ENCODE data around the gene PSEN1. TPM values are rescaled to one million over a fixed set of nuclear protein-coding genes. Genes with fewer than 3 reads are reported as not detected.

PSEN1 gene
- total RNA-seq, 4 donors from 2014 or later = 54.6 to 100 (median 68.1) TPM

DNA sequence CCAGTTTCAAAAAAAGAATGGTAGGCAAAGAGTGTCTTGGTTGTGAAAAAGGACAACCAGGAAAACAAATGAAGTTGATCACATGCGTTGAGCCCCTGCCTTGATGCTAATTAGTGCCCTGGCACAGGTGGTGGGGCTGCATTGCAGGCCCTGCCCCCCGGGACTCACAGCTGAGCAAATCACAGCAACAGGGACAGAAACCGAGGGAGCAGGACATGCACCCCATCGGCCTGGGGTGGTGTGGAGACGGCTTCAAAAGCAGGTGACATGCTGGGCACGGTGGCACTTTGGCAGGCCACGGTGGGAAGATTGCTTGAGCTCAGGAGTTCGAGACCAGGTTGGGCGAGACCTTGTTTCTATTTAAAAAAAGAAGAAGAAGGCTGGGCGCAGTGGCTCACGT is 99.8 kb downstream of the PSEN1 start:
- H3K4me1 ChIP-seq = peaks cover 22 to 39% of the 10 kb centered on the region in 2 donors
- H3K27ac ChIP-seq = no peak overlapping the region
- no peaks in the 10 kb centered on the region for H3K36me3 ChIP-seq
- 78 to 83% methylated on average over 11 of the region's 11 CpGs for WGBS, 2 donors
- no peak for DNase-seq
- no peak for TF ChIP-seq POLR2A (IDR thresholded peaks at IDR 0.05)
- TF ChIP-seq, protein P1, sequence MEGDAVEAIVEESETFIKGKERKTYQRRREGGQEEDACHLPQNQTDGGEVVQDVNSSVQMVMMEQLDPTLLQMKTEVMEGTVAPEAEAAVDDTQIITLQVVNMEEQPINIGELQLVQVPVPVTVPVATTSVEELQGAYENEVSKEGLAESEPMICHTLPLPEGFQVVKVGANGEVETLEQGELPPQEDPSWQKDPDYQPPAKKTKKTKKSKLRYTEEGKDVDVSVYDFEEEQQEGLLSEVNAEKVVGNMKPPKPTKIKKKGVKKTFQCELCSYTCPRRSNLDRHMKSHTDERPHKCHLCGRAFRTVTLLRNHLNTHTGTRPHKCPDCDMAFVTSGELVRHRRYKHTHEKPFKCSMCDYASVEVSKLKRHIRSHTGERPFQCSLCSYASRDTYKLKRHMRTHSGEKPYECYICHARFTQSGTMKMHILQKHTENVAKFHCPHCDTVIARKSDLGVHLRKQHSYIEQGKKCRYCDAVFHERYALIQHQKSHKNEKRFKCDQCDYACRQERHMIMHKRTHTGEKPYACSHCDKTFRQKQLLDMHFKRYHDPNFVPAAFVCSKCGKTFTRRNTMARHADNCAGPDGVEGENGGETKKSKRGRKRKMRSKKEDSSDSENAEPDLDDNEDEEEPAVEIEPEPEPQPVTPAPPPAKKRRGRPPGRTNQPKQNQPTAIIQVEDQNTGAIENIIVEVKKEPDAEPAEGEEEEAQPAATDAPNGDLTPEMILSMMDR (IDR thresholded peaks at IDR 0.05) = no peak
- H3K9me3 ChIP-seq = no peaks in the 10 kb centered on the region
- no peak overlapping the region for H3K4me3 ChIP-seq (replicated peaks in 1 of 3)
- intact Hi-C loops (cut with DNase I) = no loop called here
- no peaks in the 10 kb centered on the region for H3K27me3 ChIP-seq

DNA sequence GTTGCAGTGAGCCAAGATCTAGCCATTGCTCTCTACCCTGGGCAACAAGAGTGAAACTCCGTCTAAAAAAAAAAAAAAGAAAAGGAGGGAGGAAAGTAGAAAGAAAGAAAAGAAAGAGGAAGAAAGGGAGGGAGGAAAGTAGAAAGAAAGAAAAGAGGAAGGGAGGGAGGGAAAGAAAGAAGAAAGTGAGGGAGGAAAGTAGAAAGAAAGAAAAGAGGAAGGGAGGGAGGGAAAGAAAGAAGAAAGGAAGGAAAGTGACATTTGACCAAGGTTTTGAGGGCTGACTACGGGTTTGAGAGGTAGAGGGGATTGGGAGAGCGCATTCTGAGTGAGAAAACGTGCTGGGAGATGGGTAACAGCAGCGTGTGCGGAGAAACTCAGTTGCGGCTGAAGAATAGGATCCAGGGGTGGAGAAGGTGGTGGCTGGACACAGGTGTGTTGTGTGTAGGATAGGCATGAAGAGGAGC is 100.5 kb downstream of the PSEN1 start:
- Histone ChIP-seq H3K27me3 (no peaks in the 10 kb centered on the region), H3K27ac (peak overlapping the region in 1 of 3 donors; percentile 24), H3K4me3 (replicated peaks in 1 of 3) (no peak overlapping the region), H3K9me3 (no peaks in the 10 kb centered on the region), H3K36me3 (no peaks in the 10 kb centered on the region), H3K4me1 (peaks cover 28 to 45% of the 10 kb centered on the region in 2 donors)
- DNase-seq = no peak
- 73 to 84% methylated on average over 6 of the region's 7 CpGs for WGBS, 2 donors
- no peak for TF ChIP-seq POLR2A (IDR thresholded peaks at IDR 0.05)
- TF ChIP-seq, protein P1 (IDR thresholded peaks at IDR 0.05) = no peak
- intact Hi-C loops (cut with DNase I) = no loop called here

DNA sequence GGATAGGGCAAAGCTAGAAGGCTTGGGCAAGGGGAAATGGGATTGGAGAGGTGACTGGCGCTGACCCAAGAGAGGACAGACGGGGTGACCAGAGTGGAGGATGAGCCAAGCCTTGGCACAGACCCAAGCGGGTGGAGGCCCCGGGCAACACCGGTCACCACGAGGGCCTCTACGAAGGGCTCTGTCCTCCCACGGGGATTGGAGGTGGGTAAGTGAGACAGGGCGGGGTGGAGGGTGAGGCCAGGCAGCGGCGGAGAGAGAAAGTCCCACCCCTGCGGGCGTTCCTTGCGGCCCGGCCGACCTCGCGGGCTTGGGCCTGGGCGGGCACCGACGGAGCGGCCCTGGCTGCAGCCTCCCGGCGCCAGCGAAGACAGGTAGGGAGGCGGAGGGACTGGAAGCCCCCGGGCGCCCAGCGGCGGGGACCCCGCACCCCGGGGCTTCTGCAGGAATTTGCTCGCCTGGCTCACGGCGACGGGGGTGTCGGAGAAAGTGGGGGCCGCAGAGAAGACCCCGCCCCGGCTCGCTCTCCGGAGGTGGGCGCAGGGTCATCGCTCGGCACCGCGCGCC is 101.0 kb downstream of the PSEN1 start, which contains the start of gene PAPLN:
Gene PAPLN (plus strand): TSS at position 288 of the 567 bp plus-strand sequence. CDS start 2,273 bp downstream, outside the sequence.
- WGBS, 2 donors = 7 to 13% methylated on average over 14 to 22 of the region's 48 CpGs
- H3K36me3 ChIP-seq = no peaks in the 10 kb centered on the region
- H3K27ac ChIP-seq = peak within 1 kb of the TSS; percentile 42 to 81 (median 54)
- H3K4me3 ChIP-seq (replicated peaks in 1 of 3) = peak within 1 kb of the TSS; percentile 53 to 69 (median 67)
- no peaks in the 10 kb centered on the region for H3K27me3 ChIP-seq
- no peaks in the 10 kb centered on the region for H3K9me3 ChIP-seq
- peak; percentile 62 to 64 for DNase-seq
- H3K4me1 ChIP-seq = peaks cover 33 to 50% of the 10 kb centered on the region in 2 donors
- intact Hi-C loops (cut with DNase I) = no loop called here
- peak in 1 of 2 donors; percentile 30 for TF ChIP-seq POLR2A (IDR thresholded peaks at IDR 0.05)
- TF ChIP-seq, protein P1 (IDR thresholded peaks at IDR 0.05) = no peak

DNA sequence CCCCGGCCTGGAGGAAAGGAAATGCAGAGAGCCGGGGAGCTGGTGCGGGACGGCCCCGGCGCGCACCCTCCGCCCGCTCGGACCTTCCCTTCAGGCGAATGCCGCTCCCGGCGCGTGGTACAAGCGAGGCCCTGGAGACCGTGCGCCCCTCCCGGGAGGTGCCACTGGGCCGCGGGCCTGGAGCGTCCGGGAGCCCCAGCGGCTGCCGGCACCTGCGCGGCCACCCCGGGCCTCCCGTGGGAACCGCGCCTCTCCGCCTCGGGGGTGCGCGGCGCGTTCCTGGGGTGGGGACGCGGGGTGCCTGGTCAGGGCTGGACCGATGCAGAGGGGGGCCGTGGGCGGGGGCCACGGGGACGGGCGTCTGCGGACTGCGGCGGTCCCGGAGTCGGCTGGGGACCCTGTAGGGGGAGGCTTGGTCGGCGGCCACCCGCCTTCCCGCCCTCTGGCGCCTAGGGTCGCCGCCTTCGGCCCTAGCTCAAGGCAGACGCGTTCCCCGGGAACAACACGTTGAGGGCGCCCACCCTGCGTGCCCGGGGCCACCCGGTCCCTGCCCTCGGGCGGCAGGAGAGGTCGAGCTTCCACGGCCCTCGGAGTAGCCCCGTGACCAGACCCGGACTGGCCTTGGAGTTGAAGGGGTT is 101.6 kb downstream of the PSEN1 start:
- intact Hi-C loops (cut with DNase I) = no loop called here
- peak overlapping the region; percentile 53 to 69 (median 67) for H3K4me3 ChIP-seq (replicated peaks in 1 of 3)
- peaks cover 33 to 55% of the 10 kb centered on the region in 2 donors for H3K4me1 ChIP-seq
- H3K36me3 ChIP-seq = no peaks in the 10 kb centered on the region
- no peaks in the 10 kb centered on the region for H3K27me3 ChIP-seq
- TF ChIP-seq POLR2A (IDR thresholded peaks at IDR 0.05) = no peak
- TF ChIP-seq, protein P1 (IDR thresholded peaks at IDR 0.05) = no peak
- 1 to 9% methylated on average over 13 to 37 of the region's 73 CpGs for WGBS, 2 donors
- DNase-seq = peak in 1 of 2 donors; percentile 24
- no peaks in the 10 kb centered on the region for H3K9me3 ChIP-seq
- peak overlapping the region; percentile 42 to 81 (median 54) for H3K27ac ChIP-seq

DNA sequence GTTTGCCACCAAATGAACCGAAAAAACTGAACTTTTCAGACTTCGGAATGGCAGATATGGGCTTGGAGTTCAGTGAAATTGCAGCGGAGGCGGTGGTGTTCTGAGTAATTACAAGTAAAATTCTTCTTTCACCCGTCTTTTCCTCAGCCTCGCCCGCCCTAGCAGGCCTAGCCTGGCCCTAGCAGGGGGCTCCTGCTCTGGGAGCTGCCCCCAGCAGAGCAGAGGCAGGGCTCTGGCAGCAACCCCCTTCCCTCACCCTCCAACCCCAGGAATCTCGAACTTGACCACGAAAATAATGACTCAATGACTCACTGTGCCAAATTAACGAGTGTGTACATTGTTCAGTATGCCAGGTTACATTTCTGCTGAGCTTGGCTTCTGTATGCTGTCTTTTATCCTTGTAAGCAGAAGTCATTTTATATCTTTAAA is 102.1 kb downstream of the PSEN1 start:
- Histone ChIP-seq H3K27me3 (no peaks in the 10 kb centered on the region), H3K4me3 (replicated peaks in 1 of 3) (peak overlapping the region; percentile 53 to 69 (median 67)), H3K36me3 (no peaks in the 10 kb centered on the region), H3K27ac (peak overlapping the region; percentile 42 to 81 (median 54)), H3K9me3 (no peaks in the 10 kb centered on the region), H3K4me1 (peaks cover 33 to 57% of the 10 kb centered on the region in 2 donors)
- DNase-seq = no peak
- no peak for TF ChIP-seq POLR2A (IDR thresholded peaks at IDR 0.05)
- TF ChIP-seq, protein P1 (IDR thresholded peaks at IDR 0.05) = no peak
- intact Hi-C loops (cut with DNase I) = no loop called here
- 31 to 38% methylated on average over 10 of the region's 10 CpGs for WGBS, 2 donors
